Peyer's patch (tissue), 4 donors: ENCODE data around the gene DPF3. TPM values are rescaled to one million over a fixed set of nuclear protein-coding genes. Genes with fewer than 3 reads are reported as not detected.

ENCODE experiments used
- DNase-seq, 3 donors: peaks; one replicate each; pipeline ENCODE4 v3.0.0-alpha.2; 2017 to 2019
- H3K27ac ChIP-seq, 4 donors: fragments of 200-600 bp; sonication (generic); one replicate each; pipeline ENCODE4 v1.5.1; 2016 to 2019
- H3K27me3 ChIP-seq, 2 donors: fragments of 200-600 bp; sonication (generic); one replicate each; pipeline ENCODE4 v1.5.1; 2019
- H3K36me3 ChIP-seq, 3 donors: fragments of 200-600 bp; sonication (generic); one replicate each; pipeline ENCODE4 v1.5.1; 2016 to 2019
- H3K4me1 ChIP-seq, 4 donors: fragments of 200-600 bp; sonication (generic); one replicate each; pipeline ENCODE4 v1.5.1; 2016 to 2019
- H3K4me3 ChIP-seq, 4 donors: fragments of 200-600 bp; sonication (generic); 1 replicate in 3 of 4; 2 replicates in 1 of 4; pipeline ENCODE4 v1.5.1; 2016 to 2019; ENCODE audit warnings: mild to moderate bottlenecking in 1 of 4
- H3K9me3 ChIP-seq, 4 donors: fragments of 200-600 bp; sonication (generic); one replicate each; pipeline ENCODE4 v1.5.1; 2016 to 2019; ENCODE audit warnings: mild to moderate bottlenecking in 1 of 4
- CTCF ChIP-seq, 6 experiments: fragments of 450-650 bp in 4 of 6; fragments of 200-600 bp in 2 of 6; sonication (generic) in 1 of 6; IDR thresholded peaks; one replicate each; pipeline ENCODE4 v1.5.1; 2017 to 2019; ENCODE audit warnings: antibody characterized with exemption in 6 of 6, mild to moderate bottlenecking in 3 of 6, moderate library complexity in 1 of 6
- POLR2A ChIP-seq, 2 donors: fragments of 450-650 bp; IDR thresholded peaks; one replicate each; pipeline ENCODE4 v1.5.1; 2017; ENCODE audit warnings: antibody characterized with exemption in 2 of 2, mild to moderate bottlenecking in 2 of 2, moderate library complexity in 2 of 2
- total RNA-seq, 4 donors: library from RNA; depleted of rRNA; stranded (reverse); fragments of >200 nt; gene quantifications; one replicate each; pipeline ENCODE4 v1.1.0, GENCODE V29; 2016

Gene DPF3
- total RNA-seq, 4 donors from 2014 or later: 10.7 to 25.6 (median 17.9) TPM

GRCh38 chr14:72815430-72815829, 78.5 kb downstream of the DPF3 start:
- no peak overlapping the region for H3K4me3 ChIP-seq
- no peaks in the 10 kb centered on the region for H3K36me3 ChIP-seq
- no peak overlapping the region for H3K27ac ChIP-seq
- TF ChIP-seq CTCF (IDR thresholded peaks at IDR 0.05) (no peak), POLR2A (IDR thresholded peaks at IDR 0.05) (no peak)
- H3K27me3 ChIP-seq: no peaks in the 10 kb centered on the region
- H3K4me1 ChIP-seq: no peaks in the 10 kb centered on the region
- H3K9me3 ChIP-seq: peaks cover 0 to 4% (median 0%) of the 10 kb centered on the region in 4 donors
- no peak for DNase-seq

GRCh38 chr14:72812292-72812851, 81.5 kb downstream of the DPF3 start:
- no peak overlapping the region for H3K4me3 ChIP-seq
- H3K27me3 ChIP-seq: no peaks in the 10 kb centered on the region
- H3K9me3 ChIP-seq: no peaks in the 10 kb centered on the region
- no peaks in the 10 kb centered on the region for H3K36me3 ChIP-seq
- no peak for TF ChIP-seq POLR2A (IDR thresholded peaks at IDR 0.05)
- no peak for TF ChIP-seq CTCF (IDR thresholded peaks at IDR 0.05)
- DNase-seq: no peak
- no peaks in the 10 kb centered on the region for H3K4me1 ChIP-seq
- H3K27ac ChIP-seq: peak overlapping the region in 1 of 4 donors; percentile 69

GRCh38 chr14:72810201-72810600, 83.7 kb downstream of the DPF3 start:
- TF ChIP-seq POLR2A (IDR thresholded peaks at IDR 0.05) (no peak), CTCF (IDR thresholded peaks at IDR 0.05) (no peak)
- H3K4me3 ChIP-seq: no peak overlapping the region
- no peaks in the 10 kb centered on the region for H3K9me3 ChIP-seq
- H3K36me3 ChIP-seq: no peaks in the 10 kb centered on the region
- peak in 2 of 3 donors; percentile 18 to 49 for DNase-seq
- H3K4me1 ChIP-seq: no peaks in the 10 kb centered on the region
- no peak overlapping the region for H3K27ac ChIP-seq
- H3K27me3 ChIP-seq: no peaks in the 10 kb centered on the region

GRCh38 chr14:72809063-72809462, 84.8 kb downstream of the DPF3 start:
- Histone ChIP-seq H3K27ac (no peak overlapping the region), H3K36me3 (no peaks in the 10 kb centered on the region), H3K4me3 (no peak overlapping the region), H3K4me1 (no peaks in the 10 kb centered on the region), H3K27me3 (no peaks in the 10 kb centered on the region), H3K9me3 (no peaks in the 10 kb centered on the region)
- no peak for TF ChIP-seq POLR2A (IDR thresholded peaks at IDR 0.05)
- TF ChIP-seq CTCF (IDR thresholded peaks at IDR 0.05): no peak
- no peak for DNase-seq

- no peak for DNase-seq
- Histone ChIP-seq H3K4me3 (no peak overlapping the region), H3K27ac (no peak overlapping the region), H3K27me3 (no peaks in the 10 kb centered on the region), H3K4me1 (no peaks in the 10 kb centered on the region), H3K9me3 (no peaks in the 10 kb centered on the region), H3K36me3 (no peaks in the 10 kb centered on the region)
- TF ChIP-seq CTCF (IDR thresholded peaks at IDR 0.05) (no peak), POLR2A (IDR thresholded peaks at IDR 0.05) (no peak)
Observed at GRCh38 chr14:72808564-72808963, 85.3 kb downstream of the DPF3 start.

GRCh38 chr14:72802588-72802946, 91.3 kb downstream of the DPF3 start:
- Histone ChIP-seq H3K4me1 (no peaks in the 10 kb centered on the region), H3K4me3 (no peak overlapping the region), H3K36me3 (no peaks in the 10 kb centered on the region), H3K27ac (no peak overlapping the region), H3K27me3 (no peaks in the 10 kb centered on the region), H3K9me3 (no peaks in the 10 kb centered on the region)
- no peak for DNase-seq
- no peak for TF ChIP-seq POLR2A (IDR thresholded peaks at IDR 0.05)
- no peak for TF ChIP-seq CTCF (IDR thresholded peaks at IDR 0.05)
